DMS153 treated with DMSO at 0.1 percent for 48 hours (cell line): Measurements from ENCODE around the gene HDGFL2.

Experiments used
- DNase-seq: peaks from one replicate; lab custom pipeline; 2025; ENCODE audit not compliant: unreplicated experiment; lab: John Stamatoyannopoulos, UW

The HDGFL2 gene

GRCh38 chr19:4496304-4496703, 24.2 kb downstream of the HDGFL2 start:
- DNase-seq: no peak

GRCh38 chr19:4497770-4498389, 25.8 kb downstream of the HDGFL2 start:
- no peak for DNase-seq

GRCh38 chr19:4498694-4499093, 26.6 kb downstream of the HDGFL2 start:
- no peak for DNase-seq

DNA sequence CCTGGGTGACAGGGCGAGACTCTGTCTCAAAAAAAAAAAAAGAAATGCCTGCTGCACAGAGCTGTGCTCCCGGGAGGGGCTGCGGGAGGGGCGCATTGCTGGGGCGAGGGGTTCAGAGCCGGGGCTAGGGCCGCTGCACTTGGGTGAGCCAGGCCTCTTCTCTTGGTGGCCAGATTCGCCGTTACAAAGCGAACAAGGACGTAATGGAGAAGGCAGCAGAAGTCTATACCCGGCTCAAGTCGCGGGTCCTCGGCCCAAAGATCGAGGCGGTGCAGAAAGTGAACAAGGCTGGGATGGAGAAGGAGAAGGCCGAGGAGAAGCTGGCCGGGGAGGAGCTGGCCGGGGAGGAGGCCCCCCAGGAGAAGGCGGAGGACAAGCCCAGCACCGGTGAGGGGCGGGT, 27.2 kb downstream of the HDGFL2 start:
- DNase-seq: no peak

- no peak for DNase-seq
Observed at GRCh38 chr19:4499855-4500254, 27.8 kb downstream of the HDGFL2 start.

GRCh38 chr19:4500841-4501591, 28.9 kb downstream of the HDGFL2 start:
- no peak for DNase-seq

GRCh38 chr19:4501691-4502090, 29.6 kb downstream of the HDGFL2 start:
- DNase-seq: no peak

- no peak for DNase-seq
Observed at GRCh38 chr19:4502282-4503131, 30.4 kb downstream of the HDGFL2 start.

- DNase-seq: no peak
Observed at GRCh38 chr19:4503132-4503824, 31.2 kb downstream of the HDGFL2 start.

- DNase-seq: no peak
Observed at GRCh38 chr19:4503825-4504170, 31.7 kb downstream of the HDGFL2 start.

GRCh38 chr19:4504297-4504701, 32.2 kb downstream of the HDGFL2 start:
- DNase-seq: no peak

DNA sequence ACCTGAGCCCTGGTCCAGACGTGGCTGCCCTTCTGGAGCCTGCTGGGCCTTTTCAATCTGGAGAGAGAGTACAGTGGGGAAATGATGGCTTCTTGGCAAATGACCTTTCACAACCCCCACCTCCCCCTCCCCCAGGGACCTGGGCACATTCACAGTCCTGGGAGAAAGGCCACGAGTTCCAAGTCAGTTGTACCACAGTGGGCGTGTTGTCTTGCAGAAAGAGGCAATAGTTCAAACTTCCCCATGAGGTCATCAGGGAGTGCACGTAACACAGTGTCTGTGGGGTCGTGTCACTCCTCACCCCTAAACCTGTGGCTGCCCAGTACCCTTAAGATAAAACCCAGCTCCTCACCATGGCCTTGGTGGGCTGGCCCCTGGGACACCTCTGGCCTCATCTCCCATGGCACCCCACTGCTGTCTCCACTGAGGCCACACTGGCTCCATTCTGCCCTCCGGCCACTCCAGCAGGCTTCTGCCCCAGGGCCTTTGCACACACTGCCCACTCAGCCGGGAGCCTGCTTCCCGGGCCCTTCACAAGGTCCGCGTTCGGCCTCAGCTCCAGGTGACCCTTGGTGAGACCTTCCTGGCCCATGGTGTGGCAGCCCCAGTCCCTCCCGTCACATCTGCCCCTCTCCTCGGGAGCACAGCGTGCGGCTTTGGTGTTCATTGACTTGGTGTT, 32.9 kb downstream of the HDGFL2 start:
- no peak for DNase-seq

- no peak for DNase-seq
Observed at GRCh38 chr19:4505570-4506448, 33.7 kb downstream of the HDGFL2 start.

DNA sequence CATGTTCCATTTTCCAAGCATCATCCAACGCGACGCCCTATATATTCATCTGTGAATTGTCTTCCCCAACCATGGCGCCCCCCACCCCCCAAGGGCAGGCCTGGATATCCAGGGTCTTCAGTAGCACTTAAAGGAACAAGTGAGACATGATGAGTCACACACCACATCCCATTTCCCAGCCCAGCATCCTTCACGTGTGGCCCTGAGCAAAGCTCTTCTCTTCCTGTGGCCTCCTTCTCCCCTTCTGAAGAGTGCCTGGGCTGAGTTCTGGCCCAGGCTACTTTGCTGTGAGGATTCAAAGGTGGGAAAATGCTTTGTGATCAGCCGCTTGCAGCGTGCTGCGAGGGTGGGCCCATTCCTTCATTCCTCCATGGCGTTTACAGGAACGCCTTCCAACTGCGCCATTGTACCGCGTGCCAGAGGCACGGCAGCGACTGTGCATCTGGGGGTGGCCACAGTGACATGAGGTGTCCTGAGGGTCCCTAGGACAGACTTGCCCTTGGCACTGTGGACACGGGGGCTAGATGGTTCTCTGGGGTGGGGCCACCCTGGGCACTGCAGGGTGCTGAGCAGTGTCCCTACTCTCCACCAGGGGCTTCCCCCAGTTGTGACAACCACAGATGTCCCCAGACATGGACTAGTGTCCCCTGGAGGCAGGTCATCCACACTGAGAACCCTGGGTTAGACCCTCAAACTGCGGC, 34.5 kb downstream of the HDGFL2 start:
- no peak for DNase-seq

- DNase-seq: no peak
Observed at GRCh38 chr19:4507150-4507452, 35.0 kb downstream of the HDGFL2 start.

DNA sequence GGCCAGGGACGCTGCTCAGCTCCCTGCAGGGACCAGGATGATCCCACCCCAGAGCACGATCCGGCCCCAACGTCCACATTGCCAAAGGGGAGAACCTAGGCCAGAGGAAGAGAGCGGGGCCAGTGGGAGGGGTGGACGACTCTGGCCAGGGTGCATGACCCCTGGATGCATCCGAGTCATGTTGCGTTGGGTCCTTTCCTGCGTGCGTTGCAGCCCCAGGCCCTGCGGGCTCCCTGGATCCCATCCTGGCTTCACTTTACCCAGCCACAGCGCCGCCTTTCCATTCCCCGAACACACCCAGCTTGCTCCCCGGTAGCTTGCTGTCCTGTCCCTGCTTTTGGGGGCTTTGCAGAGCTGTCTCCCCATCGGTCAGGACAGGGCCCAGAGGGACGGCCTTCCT, 35.7 kb downstream of the HDGFL2 start:
- no peak for DNase-seq

DNA sequence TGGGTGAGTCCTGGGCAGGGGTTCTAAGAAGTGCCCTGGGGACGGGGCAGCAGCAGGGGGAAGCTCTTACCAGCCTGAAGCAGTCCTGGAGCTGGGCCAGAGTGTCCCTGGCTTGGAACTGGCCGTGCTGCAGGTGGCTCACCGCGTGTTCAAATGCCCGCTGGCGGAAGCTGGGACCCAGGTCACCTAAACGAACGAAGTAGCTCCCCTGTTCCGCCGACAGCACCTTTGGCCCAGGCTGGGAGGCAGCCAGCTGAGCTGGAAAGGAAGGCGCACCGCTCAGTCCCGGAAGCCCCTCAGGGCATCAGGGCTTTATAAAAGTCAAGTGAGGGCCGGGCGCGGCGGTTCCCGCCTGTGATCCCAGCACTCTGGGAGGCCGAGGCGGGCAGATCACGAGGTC, 36.6 kb downstream of the HDGFL2 start:
- no peak for DNase-seq

DNA sequence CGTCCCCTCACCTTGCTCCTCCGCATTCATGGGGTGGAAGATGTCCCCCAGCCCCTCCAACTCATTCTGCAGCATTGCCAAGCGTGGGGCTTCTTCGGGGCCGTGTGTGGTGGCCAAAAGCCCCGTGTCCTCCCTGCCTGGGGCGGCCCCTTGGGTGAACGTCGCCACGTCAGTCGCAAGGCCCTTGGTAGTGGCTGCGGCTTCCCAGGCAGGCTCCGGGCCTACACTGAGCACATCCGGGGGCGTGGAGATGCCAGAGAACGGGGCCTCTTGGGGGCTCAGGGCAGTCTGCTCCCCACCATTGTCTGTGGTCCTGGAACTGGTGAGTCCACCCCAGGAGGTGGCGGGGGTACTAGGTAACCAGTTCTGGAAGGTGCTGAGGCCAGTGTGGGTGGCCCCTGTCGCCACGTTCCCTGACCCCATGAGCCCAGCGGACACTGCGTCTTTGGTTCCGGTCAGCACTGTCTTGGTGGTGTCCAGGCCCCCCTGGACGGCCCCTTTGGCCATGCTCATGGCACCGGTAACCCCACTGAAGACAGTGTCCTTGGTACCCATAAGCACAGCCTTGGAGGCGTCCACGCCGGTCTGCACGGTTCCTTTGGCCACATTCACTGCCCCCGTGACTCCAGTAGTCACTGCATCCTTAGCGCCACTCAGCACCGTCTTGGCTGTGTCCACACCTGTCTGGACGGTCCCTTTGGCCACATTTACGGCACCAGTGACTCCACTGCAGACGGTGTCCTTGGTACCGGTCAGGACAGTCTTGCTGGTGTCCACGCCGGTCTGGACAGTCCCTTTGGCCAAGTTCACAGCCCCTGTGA, 38.5 kb downstream of the HDGFL2 start:
- DNase-seq: no peak
